ENCODE data around the gene EMID1.

- TF ChIP-seq POLR2A (IDR thresholded peaks at IDR 0.05) = no peak
- no peak for TF ChIP-seq CTCF (IDR thresholded peaks at IDR 0.05)
- TF ChIP-seq POLR2AphosphoS5 (IDR thresholded peaks at IDR 0.05) = no peak
Measured at GRCh38 chr22:29172216-29172615, 33.5 kb upstream of the EMID1 start.
